Measurements from ENCODE around the gene DCAF12L1.

The DCAF12L1 gene

GRCh38 chrX:126552313-126553022, at the start of gene DCAF12L1:
Gene DCAF12L1, minus strand, starts transcription at chrX:126552814. Its CDS starts 206 bp downstream, at chrX:126552608.
- Mint-ChIP-seq H3K27ac (no peak within 1 kb of the TSS), H3K4me3 (peak within 1 kb of the TSS; percentile 70), H3K9me3 (peaks cover 45% of the 10 kb centered on the region), H3K36me3 (ENCODE audit: low read depth) (no peaks in the 10 kb centered on the region), H3K27me3 (ENCODE audit: low read depth, poor library complexity) (peaks cover 34% of the 10 kb centered on the region), H3K4me1 (no peaks in the 10 kb centered on the region)
- TF ChIP-seq CTCF (IDR thresholded peaks at IDR 0.05) = no peak
- peak; percentile 74 for DNase-seq

GRCh38 chrX:126580877-126581276, 28.3 kb upstream of the DCAF12L1 start:
- no peaks in the 10 kb centered on the region for H3K27me3 Mint-ChIP-seq (ENCODE audit: low read depth, poor library complexity)
- TF ChIP-seq CTCF (IDR thresholded peaks at IDR 0.05) = no peak
- no peak for DNase-seq
- H3K4me1 Mint-ChIP-seq = no peaks in the 10 kb centered on the region
- peaks cover 5% of the 10 kb centered on the region for H3K9me3 Mint-ChIP-seq
- no peak overlapping the region for H3K27ac Mint-ChIP-seq
- no peaks in the 10 kb centered on the region for H3K36me3 Mint-ChIP-seq (ENCODE audit: low read depth)
- no peak overlapping the region for H3K4me3 Mint-ChIP-seq

DNA sequence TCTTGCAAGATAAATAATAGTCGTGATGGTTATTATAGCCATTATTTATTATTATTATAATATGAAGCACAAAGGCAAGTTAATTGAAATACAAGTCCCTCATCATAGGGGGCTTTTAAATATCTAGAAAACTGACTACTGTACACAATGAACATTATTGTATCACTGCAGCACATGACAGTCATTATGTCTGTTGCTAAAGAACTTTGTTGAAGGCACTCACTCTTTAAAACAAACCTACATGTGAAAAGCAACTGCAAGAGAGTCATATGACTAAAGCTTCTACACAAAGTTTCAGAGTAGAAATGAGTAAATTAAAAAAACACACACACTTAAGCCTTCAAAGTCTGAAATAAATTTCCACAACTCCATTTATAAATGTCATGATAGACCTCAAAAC, 23.3 kb upstream of the DCAF12L1 start:
- Mint-ChIP-seq H3K27me3 (ENCODE audit: low read depth, poor library complexity) (no peaks in the 10 kb centered on the region), H3K4me1 (no peaks in the 10 kb centered on the region), H3K36me3 (ENCODE audit: low read depth) (no peaks in the 10 kb centered on the region), H3K9me3 (no peaks in the 10 kb centered on the region), H3K4me3 (no peak overlapping the region), H3K27ac (no peak overlapping the region)
- TF ChIP-seq CTCF (IDR thresholded peaks at IDR 0.05) = no peak
- DNase-seq = no peak

DNA sequence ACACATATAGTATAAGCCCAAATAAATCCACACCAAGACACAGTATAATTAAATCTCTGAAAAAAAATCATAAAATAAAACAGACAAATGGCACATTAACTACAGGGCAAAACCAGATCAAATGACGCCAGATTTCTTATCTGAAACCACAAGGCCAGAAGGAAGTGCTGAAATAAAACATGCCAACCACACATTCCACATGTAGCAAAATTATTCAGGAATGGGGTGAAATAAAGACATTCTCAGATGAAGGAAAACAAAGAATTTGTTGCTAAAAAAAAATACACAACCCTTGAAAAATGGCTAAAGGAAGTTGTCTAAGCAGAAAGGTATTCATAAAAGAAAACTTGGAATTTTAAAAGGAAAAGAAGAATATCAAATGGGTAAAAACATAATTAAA, 4.5 kb upstream of the DCAF12L1 start:
- no peak for DNase-seq

DNA sequence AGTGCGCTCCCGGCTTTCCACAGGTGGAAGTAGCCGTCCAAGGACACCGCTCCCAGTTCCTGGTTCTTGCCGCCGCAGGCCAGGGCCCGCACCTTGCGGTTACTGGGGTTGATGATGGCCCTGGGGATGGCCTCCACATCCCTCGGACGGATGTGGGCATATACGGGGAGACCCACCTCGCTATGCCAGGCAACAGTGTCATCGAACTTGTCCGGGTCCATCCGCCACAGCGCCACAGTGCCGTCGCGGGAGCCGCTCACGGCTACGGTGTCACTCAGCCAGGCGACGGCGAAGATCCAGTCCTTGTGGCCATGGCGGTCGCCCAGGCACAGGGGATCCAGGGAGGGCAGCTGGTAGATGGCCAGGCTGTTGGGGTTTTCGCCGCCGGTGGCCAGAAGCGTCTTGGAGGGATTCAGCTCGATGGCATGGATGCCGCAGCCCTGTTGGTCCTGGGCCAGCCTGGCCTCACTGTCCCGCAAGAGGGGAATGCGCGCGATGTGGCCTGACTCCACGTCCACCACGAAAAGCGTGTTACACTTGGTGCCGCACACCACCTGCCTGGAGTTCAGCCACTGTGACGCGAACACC, 795 bp downstream of the DCAF12L1 start:
- no peak for DNase-seq
- TF ChIP-seq CTCF (IDR thresholded peaks at IDR 0.05) = no peak
- Mint-ChIP-seq H3K4me3 (no peak overlapping the region), H3K36me3 (ENCODE audit: low read depth) (no peaks in the 10 kb centered on the region), H3K4me1 (no peaks in the 10 kb centered on the region), H3K27ac (no peak overlapping the region), H3K9me3 (peaks cover 43% of the 10 kb centered on the region), H3K27me3 (ENCODE audit: low read depth, poor library complexity) (peaks cover 34% of the 10 kb centered on the region)

More for the DNA sequence above, 4.5 kb upstream of the DCAF12L1 start:
- no peak overlapping the region for H3K27ac Mint-ChIP-seq
- H3K4me3 Mint-ChIP-seq = no peak overlapping the region
- no peak for TF ChIP-seq CTCF (IDR thresholded peaks at IDR 0.05)
- no peaks in the 10 kb centered on the region for H3K4me1 Mint-ChIP-seq
- H3K27me3 Mint-ChIP-seq (ENCODE audit: low read depth, poor library complexity) = peaks cover 21% of the 10 kb centered on the region
- H3K9me3 Mint-ChIP-seq = peaks cover 36% of the 10 kb centered on the region
- no peaks in the 10 kb centered on the region for H3K36me3 Mint-ChIP-seq (ENCODE audit: low read depth)

DNA sequence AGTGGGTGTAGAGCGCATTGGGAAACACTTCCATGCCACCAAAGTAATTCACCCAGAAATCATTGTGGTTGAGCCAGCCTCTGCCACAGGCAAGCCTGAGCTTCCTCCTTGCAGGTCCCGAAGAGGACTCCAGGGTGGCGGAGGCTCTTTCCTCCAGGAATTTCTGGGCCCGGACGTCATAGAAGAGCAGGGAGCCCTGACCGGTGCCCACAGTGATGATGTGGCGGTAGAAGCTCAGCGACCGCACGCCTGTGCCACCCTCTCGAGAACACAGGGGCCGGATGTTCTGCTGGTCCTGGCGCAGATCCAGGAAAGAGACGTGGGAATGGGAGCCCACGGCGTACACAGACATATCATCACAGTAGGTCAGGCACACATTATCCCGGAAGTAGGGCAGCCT, 1.3 kb downstream of the DCAF12L1 start:
- Mint-ChIP-seq H3K27ac (no peak overlapping the region), H3K4me3 (no peak overlapping the region), H3K27me3 (ENCODE audit: low read depth, poor library complexity) (peaks cover 34% of the 10 kb centered on the region), H3K4me1 (no peaks in the 10 kb centered on the region), H3K36me3 (ENCODE audit: low read depth) (no peaks in the 10 kb centered on the region), H3K9me3 (peaks cover 41% of the 10 kb centered on the region)
- DNase-seq = no peak
- TF ChIP-seq CTCF (IDR thresholded peaks at IDR 0.05) = no peak

Measured in nephron progenitor cell (in vitro differentiated cells).